Esophagus muscularis mucosa (tissue), 4 donors: ENCODE data around the gene ITGA2B. TPM values are rescaled to one million over a fixed set of nuclear protein-coding genes. Genes with fewer than 3 reads are reported as not detected.
"Not testable (repeated sequence)": the region's sequence is repeated elsewhere in the genome, so short reads cannot be mapped to it uniquely, and the experiment has no call there.

Experiments used
- DNase-seq: peaks from one replicate; pipeline ENCODE4 v3.0.0-alpha.2; 2017; ENCODE audit errors: extremely low spot score
- H3K27ac ChIP-seq, 4 donors: fragments of 200-600 bp; sonication (generic); replicated peaks in 1 of 4; 1 replicate in 3 of 4; 2 replicates in 1 of 4; pipeline ENCODE4 v1.5.1; 2016 to 2019; ENCODE audit warnings: mild to moderate bottlenecking in 1 of 4
- H3K27me3 ChIP-seq, 4 donors: fragments of 200-600 bp; sonication (generic); one replicate each; pipeline versions ENCODE4 v1.5.1 to v1.6.0; 2016 to 2019
- H3K36me3 ChIP-seq, 4 donors: fragments of 200-600 bp; sonication (generic); one replicate each; pipeline ENCODE4 v1.5.1; 2016 to 2019
- H3K4me1 ChIP-seq, 4 donors: fragments of 200-600 bp; sonication (generic); one replicate each; pipeline ENCODE4 v1.5.1; 2016 to 2019
- H3K4me3 ChIP-seq, 4 donors: fragments of 200-600 bp; sonication (generic); 1 replicate in 2 of 4; 2 replicates in 2 of 4; pipeline ENCODE4 v1.5.1; 2016 to 2019; ENCODE audit warnings: mild to moderate bottlenecking in 4 of 4, moderate library complexity in 1 of 4
- H3K9me3 ChIP-seq, 4 donors: fragments of 200-600 bp; sonication (generic); 1 replicate in 3 of 4; 2 replicates in 1 of 4; pipeline ENCODE4 v1.5.1; 2016 to 2019
- EP300 ChIP-seq: sonication (generic); formaldehyde crosslinking; IDR thresholded peaks from one replicate; pipeline ENCODE4 v1.6.1; 2017; ENCODE audit warnings: antibody characterized with exemption
- POLR2A ChIP-seq: fragments of 450-650 bp; IDR thresholded peaks from one replicate; pipeline ENCODE4 v1.6.1; 2017; ENCODE audit warnings: antibody characterized with exemption, moderate library complexity, mild to moderate bottlenecking, low read depth
- POLR2AphosphoS5 ChIP-seq, 2 donors: sonication (generic); formaldehyde crosslinking; IDR thresholded peaks; one replicate each; pipeline ENCODE4 v1.6.1; 2017; ENCODE audit warnings: antibody characterized with exemption in 2 of 2
- WGBS: methylation state at CpG from one replicate; pipeline ENCODE4 v1.1.5; 2018; 5-methylcytosine and 5-hydroxymethylcytosine counted together
- intact Hi-C: fragments of 100-400 bp; cut with DNase I; formaldehyde crosslinking; loops from one replicate; pipeline ENCODE4 v1.15.1; 2023
- total RNA-seq, 4 donors: library from RNA; depleted of rRNA; stranded (reverse); fragments of >200 nt; gene quantifications; one replicate each; pipeline versions ENCODE4 v1.1.0 to v1.2.1, GENCODE V29; 2016
- TF ChIP-seq, protein P1 (sequence below), 3 experiments: fragments of 200-600 bp in 2 of 3; fragments of 450-650 bp in 1 of 3; sonication (generic) in 2 of 3; IDR thresholded peaks; one replicate each; pipeline ENCODE4 v1.5.1; 2017 to 2019; ENCODE audit warnings: antibody characterized with exemption in 3 of 3, mild to moderate bottlenecking in 2 of 3, moderate library complexity in 1 of 3

Gene ITGA2B
- total RNA-seq, 4 donors from 2014 or later: 0.42 to 1.7 (median 1.0) TPM

DNA sequence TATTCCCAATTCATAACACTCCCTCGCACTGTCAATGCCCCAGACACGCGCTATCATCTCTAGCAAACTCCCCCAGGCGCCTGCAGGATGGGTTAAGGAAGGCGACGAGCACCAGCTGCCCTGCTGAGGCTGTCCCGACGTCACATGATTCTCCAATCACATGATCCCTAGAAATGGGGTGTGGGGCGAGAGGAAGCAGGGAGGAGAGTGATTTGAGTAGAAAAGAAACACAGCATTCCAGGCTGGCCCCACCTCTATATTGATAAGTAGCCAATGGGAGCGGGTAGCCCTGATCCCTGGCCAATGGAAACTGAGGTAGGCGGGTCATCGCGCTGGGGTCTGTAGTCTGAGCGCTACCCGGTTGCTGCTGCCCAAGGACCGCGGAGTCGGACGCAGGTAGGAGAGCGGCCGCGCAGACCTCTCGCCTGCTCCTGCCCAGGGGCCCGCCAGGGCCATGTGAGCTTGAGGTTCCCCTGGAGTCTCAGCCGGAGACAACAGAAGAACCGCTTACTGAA is 44.5 kb downstream of the ITGA2B start, which contains the start of gene GRN:
Gene GRN, plus strand, starts transcription at position 364 of the 515 bp plus-strand sequence. CDS start 3,863 bp downstream, outside the sequence.
- intact Hi-C loops: no loop called here
- peaks cover 14 to 32% (median 25%) of the 10 kb centered on the region in 4 donors for H3K4me1 ChIP-seq
- WGBS: 0% methylated on average over 23 of the region's 26 CpGs
- H3K9me3 ChIP-seq: no peaks in the 10 kb centered on the region
- H3K4me3 ChIP-seq: peak within 1 kb of the TSS; percentile 73 to 87 (median 82)
- TF ChIP-seq POLR2A (no peak), EP300 (no peak), POLR2AphosphoS5 (IDR thresholded peaks at IDR 0.05) (peak; percentile 89 to 92)
- TF ChIP-seq, protein P1, sequence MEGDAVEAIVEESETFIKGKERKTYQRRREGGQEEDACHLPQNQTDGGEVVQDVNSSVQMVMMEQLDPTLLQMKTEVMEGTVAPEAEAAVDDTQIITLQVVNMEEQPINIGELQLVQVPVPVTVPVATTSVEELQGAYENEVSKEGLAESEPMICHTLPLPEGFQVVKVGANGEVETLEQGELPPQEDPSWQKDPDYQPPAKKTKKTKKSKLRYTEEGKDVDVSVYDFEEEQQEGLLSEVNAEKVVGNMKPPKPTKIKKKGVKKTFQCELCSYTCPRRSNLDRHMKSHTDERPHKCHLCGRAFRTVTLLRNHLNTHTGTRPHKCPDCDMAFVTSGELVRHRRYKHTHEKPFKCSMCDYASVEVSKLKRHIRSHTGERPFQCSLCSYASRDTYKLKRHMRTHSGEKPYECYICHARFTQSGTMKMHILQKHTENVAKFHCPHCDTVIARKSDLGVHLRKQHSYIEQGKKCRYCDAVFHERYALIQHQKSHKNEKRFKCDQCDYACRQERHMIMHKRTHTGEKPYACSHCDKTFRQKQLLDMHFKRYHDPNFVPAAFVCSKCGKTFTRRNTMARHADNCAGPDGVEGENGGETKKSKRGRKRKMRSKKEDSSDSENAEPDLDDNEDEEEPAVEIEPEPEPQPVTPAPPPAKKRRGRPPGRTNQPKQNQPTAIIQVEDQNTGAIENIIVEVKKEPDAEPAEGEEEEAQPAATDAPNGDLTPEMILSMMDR (IDR thresholded peaks at IDR 0.05): no peak
- H3K27me3 ChIP-seq: no peaks in the 10 kb centered on the region
- H3K27ac ChIP-seq: peak within 1 kb of the TSS; percentile 84 to 90 (median 87)
- peak; percentile 100 for DNase-seq
- H3K36me3 ChIP-seq: peaks cover 0 to 19% (median 15%) of the 10 kb centered on the region in 4 donors

DNA sequence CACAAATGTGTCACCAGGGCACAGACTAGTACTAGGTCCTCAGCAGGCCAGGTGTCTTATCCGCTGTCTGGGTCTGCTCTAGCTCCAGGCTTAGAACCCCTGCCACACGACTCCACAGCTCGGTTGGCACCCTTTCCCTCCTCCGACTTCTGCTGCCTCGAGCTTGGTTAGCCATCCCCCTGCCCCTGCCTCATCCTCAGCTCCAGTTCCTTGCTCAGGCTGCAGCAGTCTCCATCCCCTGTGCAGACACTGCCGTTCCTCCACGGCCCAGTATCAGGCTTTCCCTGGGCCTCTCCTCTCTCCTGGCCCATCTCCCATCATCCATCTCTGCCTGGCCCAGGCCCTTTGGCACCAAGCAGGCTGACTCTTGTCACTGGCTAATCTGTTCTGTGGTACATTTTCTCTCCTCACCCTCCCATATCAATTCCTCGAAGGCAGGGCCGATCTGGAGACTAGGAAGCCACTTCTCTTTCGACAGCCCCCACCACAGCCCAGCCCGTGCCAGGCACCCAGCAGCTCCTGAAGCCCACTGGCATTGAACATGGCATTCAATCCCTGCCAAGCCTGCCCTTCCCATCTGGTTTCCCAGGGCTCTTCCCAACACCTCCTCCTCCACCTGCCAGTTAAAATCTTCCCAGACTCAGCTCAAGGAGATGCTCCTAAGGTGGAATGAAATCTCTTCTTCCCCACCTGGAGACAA is 45.8 kb downstream of the ITGA2B start:
- DNase-seq: no peak
- TF ChIP-seq POLR2A (no peak), POLR2AphosphoS5 (IDR thresholded peaks at IDR 0.05) (no peak), EP300 (no peak)
- TF ChIP-seq, protein P1 (IDR thresholded peaks at IDR 0.05): no peak
- 87% methylated on average over 11 of the region's 11 CpGs for WGBS
- H3K9me3 ChIP-seq: no peaks in the 10 kb centered on the region
- H3K27me3 ChIP-seq: peaks cover 0 to 2% (median 0%) of the 10 kb centered on the region in 4 donors
- peaks cover 14 to 31% (median 25%) of the 10 kb centered on the region in 4 donors for H3K4me1 ChIP-seq
- H3K27ac ChIP-seq: no peak overlapping the region
- H3K36me3 ChIP-seq: peaks cover 0 to 6% (median 1%) of the 10 kb centered on the region in 4 donors
- peak overlapping the region in 1 of 4 donors; percentile 77 for H3K4me3 ChIP-seq
- intact Hi-C loops: no loop called here

DNA sequence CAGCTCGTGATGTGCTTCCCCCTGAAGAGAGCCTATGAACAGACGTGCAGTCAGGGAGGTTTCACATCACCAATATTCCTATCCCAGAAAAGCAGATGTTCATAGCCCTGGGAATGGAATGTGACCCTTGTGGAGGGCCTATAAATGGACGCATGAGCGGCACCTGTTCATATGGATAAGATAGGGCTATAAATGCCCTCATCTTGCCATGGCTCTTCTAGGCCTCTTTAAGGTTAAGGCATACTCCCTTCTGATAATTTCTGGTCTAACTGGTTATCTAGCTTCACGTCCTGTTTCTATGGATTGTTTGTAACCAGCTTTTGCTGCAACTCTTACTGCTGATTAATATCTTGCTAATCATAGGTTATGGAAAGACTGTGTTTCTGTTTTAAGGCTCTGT is 48.9 kb downstream of the ITGA2B start:
- H3K27ac ChIP-seq, H3K36me3 ChIP-seq, H3K4me3 ChIP-seq, H3K9me3 ChIP-seq, intact Hi-C loops, DNase-seq: not testable (repeated sequence)
- Histone ChIP-seq H3K27me3 (peaks cover 0 to 21% (median 0%) of the 10 kb centered on the region in 4 donors), H3K4me1 (peaks cover 8 to 13% (median 11%) of the 10 kb centered on the region in 4 donors)
- WGBS: 65% methylated on average over 5 of the region's 5 CpGs

DNA sequence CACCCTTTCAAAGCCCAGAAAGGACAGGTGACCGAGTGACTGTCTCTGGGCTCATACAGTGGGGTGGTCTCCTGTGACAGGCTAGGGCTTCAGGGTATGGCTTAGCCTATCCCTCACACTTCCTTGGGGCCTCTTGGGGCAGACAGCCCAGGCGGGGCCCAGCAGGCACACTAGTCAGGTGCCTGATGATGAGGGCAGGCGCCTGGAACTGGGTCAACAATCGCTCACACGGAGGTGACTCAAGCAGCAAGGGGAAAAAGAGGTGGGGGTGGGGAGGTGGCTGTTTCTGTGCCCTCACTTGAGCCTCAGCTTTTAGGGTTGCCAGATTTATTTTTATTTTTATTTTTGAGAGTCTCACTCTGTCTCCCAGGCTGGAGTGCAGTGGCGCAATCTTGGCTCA is 50.7 kb downstream of the ITGA2B start:
- Histone ChIP-seq H3K4me1 (no peaks in the 10 kb centered on the region), H3K27me3 (peaks cover 0 to 23% (median 0%) of the 10 kb centered on the region in 4 donors), H3K27ac (no peak overlapping the region), H3K9me3 (no peaks in the 10 kb centered on the region), H3K36me3 (no peaks in the 10 kb centered on the region), H3K4me3 (no peak overlapping the region)
- WGBS: 50% methylated on average over 6 of the region's 6 CpGs
- intact Hi-C loops: no loop called here
- no peak for DNase-seq
- TF ChIP-seq POLR2A (no peak), EP300 (no peak), POLR2AphosphoS5 (IDR thresholded peaks at IDR 0.05) (no peak)
- TF ChIP-seq, protein P1 (IDR thresholded peaks at IDR 0.05): no peak

DNA sequence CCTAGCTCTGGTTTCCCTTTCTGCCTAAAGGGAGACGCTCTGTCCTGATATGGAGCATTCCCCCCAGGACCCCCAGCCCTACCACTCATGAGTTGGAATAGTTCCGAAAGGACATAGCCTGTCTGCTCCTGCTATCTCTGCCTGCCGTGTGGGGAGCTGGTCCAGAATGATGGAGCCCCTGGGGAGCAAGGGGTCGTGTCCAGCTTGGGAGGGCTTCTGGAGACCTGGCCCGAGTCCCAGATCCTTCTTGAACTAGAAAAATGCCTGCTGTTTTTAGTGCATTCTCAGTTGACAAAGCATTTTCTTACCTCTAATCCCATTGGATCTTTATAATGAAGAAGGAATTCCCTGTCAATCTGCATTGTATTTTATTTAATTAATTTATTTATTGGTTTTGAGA is 53.5 kb downstream of the ITGA2B start:
- Histone ChIP-seq H3K27me3 (peaks cover 0 to 23% (median 0%) of the 10 kb centered on the region in 4 donors), H3K4me3 (no peak overlapping the region), H3K4me1 (peaks cover 0 to 7% (median 3%) of the 10 kb centered on the region in 4 donors), H3K36me3 (no peaks in the 10 kb centered on the region), H3K9me3 (no peaks in the 10 kb centered on the region), H3K27ac (no peak overlapping the region)
- 47% methylated on average over 5 of the region's 5 CpGs for WGBS
- TF ChIP-seq POLR2AphosphoS5 (IDR thresholded peaks at IDR 0.05): no peak
- TF ChIP-seq EP300: no peak
- TF ChIP-seq POLR2A: no peak
- TF ChIP-seq, protein P1 (IDR thresholded peaks at IDR 0.05): no peak
- DNase-seq: no peak
- intact Hi-C loops: no loop called here
